HepG2 (cell line): ENCODE results near the gene CHMP6. TPM values are rescaled to one million over a fixed set of nuclear protein-coding genes. Genes with fewer than 3 reads are reported as not detected.

Experiments used
- CBFB ChIP-seq: sonication (generic); formaldehyde crosslinking; IDR thresholded peaks from 2 replicates; pipeline ENCODE4 v1.4.0; 2020; ENCODE audit warnings: missing genetic modification reagents
- GABPB1 ChIP-seq: IDR thresholded peaks from 2 replicates; pipeline ENCODE4 v1.6.1; 2016; ENCODE audit warnings: mild to moderate bottlenecking, missing genetic modification reagents, moderate library complexity, missing compliant biosample characterization
- GATA4 ChIP-seq: sonication (generic); IDR thresholded peaks from 2 replicates; pipeline ENCODE4 v1.6.1; 2016; ENCODE audit warnings: antibody characterized with exemption, low read depth, borderline replicate concordance
- GATAD1 ChIP-seq: IDR thresholded peaks from 2 replicates; pipeline ENCODE4 v1.6.1; 2016; ENCODE audit warnings: missing genetic modification reagents, missing compliant biosample characterization
- HBP1 ChIP-seq: IDR thresholded peaks from 2 replicates; pipeline ENCODE4 v1.6.1; 2016; ENCODE audit warnings: low read depth, control low read depth
- HDAC6 ChIP-seq: fragments of 200-600 bp; sonication (generic); IDR thresholded peaks from 2 replicates; pipeline ENCODE4 v1.7.0; 2017; ENCODE audit warnings: mild to moderate bottlenecking, antibody characterized with exemption, low read length, low read depth
- HES4 ChIP-seq: sonication (generic); formaldehyde crosslinking; IDR thresholded peaks from 2 replicates; pipeline ENCODE4 v1.9.0; 2021; ENCODE audit warnings: mild to moderate bottlenecking, missing genetic modification reagents, borderline replicate concordance
- HMGXB3 ChIP-seq: sonication (generic); formaldehyde crosslinking; IDR thresholded peaks from 2 replicates; pipeline ENCODE4 v1.4.0; 2020; ENCODE audit warnings: missing genetic modification reagents, borderline replicate concordance
- THRA ChIP-seq: sonication (generic); formaldehyde crosslinking; IDR thresholded peaks from 2 replicates; pipeline ENCODE4 v1.4.0; 2020; ENCODE audit warnings: missing genetic modification reagents, borderline replicate concordance
- ZFX ChIP-seq: sonication (generic); formaldehyde crosslinking; IDR thresholded peaks from 2 replicates; pipeline ENCODE4 v1.4.0; 2020; ENCODE audit warnings: mild to moderate bottlenecking, low read depth, missing genetic modification reagents, moderate library complexity
- ZNF292 ChIP-seq: sonication (generic); formaldehyde crosslinking; IDR thresholded peaks from 2 replicates; pipeline ENCODE4 v1.8.1; 2022; ENCODE audit warnings: mild to moderate bottlenecking, low read depth, missing genetic modification reagents, borderline replicate concordance
- ZNF318 ChIP-seq: sonication (generic); formaldehyde crosslinking; IDR thresholded peaks from 2 replicates; pipeline ENCODE4 v1.4.0; 2020; ENCODE audit warnings: mild to moderate bottlenecking, missing genetic modification reagents
- polyA plus RNA-seq, 8 experiments: library from polyadenylated mRNA; depleted of rRNA in 3 of 8; stranded (reverse) in 7 of 8; unstranded in 1 of 8; fragments of >200 nt; fragmentation: Illumina TruSeq in 4 of 8; extraction: Trizol in 4 of 8; gene quantifications; 2 replicates each; pipeline versions ENCODE4 v1.2.1 to v1.2.3, GENCODE V29; 2011 to 2016; ENCODE audit warnings: low read depth in 4 of 8, missing spikeins in 1 of 8, mixed read lengths in 1 of 8; ENCODE audit not compliant: insufficient read depth in 1 of 8
- total RNA-seq, 5 experiments: library from RNA; depleted of rRNA; stranded (reverse); fragments of >200 nt; fragmentation: Illumina TruSeq; extraction: Trizol; gene quantifications; 2 replicates each; pipeline ENCODE4 v1.2.3, GENCODE V29; 2016; ENCODE audit warnings: low read depth in 1 of 5

The CHMP6 gene
- total and polyA plus RNA-seq, 2 of the 13 experiments (the other 11 are each of a cell fraction or from before 2014, with no cell fraction given): 11.1 to 24.2 TPM

GRCh38 chr17:81043725-81044427, 52.2 kb downstream of the CHMP6 start (continued):
- peak; percentile 79; the same call in 1 of the 2 replicates for TF ChIP-seq ZNF318 (CRISPR knock-in tag)
- TF ChIP-seq GATA4: peak; percentile 59; the same call in 1 of the 2 replicates
- peak; percentile 40; the same call in 1 of the 2 replicates for TF ChIP-seq GATAD1 (CRISPR knock-in tag)
- peak; percentile 82; the same call in 1 of the 2 replicates for TF ChIP-seq ZFX (CRISPR knock-in tag)
- no peak for TF ChIP-seq HDAC6
- peak; percentile 80; the same call in 1 of the 2 replicates for TF ChIP-seq ZNF292 (CRISPR knock-in tag)
- TF ChIP-seq HMGXB3 (CRISPR knock-in tag): no peak
- peak; percentile 64 for TF ChIP-seq HBP1
- no peak; the same call in 1 of the 2 replicates for TF ChIP-seq GABPB1
- TF ChIP-seq CBFB (CRISPR knock-in tag): no peak
- TF ChIP-seq THRA (CRISPR knock-in tag): peak; percentile 66; the same call in 1 of the 2 replicates
- TF ChIP-seq HES4 (CRISPR knock-in tag): peak; percentile 58; the same call in 1 of the 2 replicates
